SK-N-SH treated with all-trans-retinoic acid at 6 μM for 48 hours (cell line): Measurements from ENCODE around the gene TMEM9.
"Not testable (repeated sequence)": the region's sequence is repeated elsewhere in the genome, so short reads cannot be mapped to it uniquely, and the experiment has no call there.

ENCODE experiments used
- ATAC-seq: fragments of 200-7000 bp; cut with Tn5 transposase; 3 replicates; pipeline ENCODE4 v1.9.1; 2020; ENCODE audit warnings: mild to moderate bottlenecking, moderate library complexity
- BACH2 ChIP-seq: fragments of 250-450 bp; sonication (Bioruptor Pico); IDR thresholded peaks from 2 replicates; pipeline ENCODE4 v1.9.0; 2021; ENCODE audit warnings: mild to moderate bottlenecking, borderline replicate concordance
- CSDC2 ChIP-seq: fragments of 250-450 bp; sonication (Bioruptor Pico); IDR thresholded peaks from 2 replicates; pipeline ENCODE4 v1.5.0; 2020; ENCODE audit warnings: mild to moderate bottlenecking, moderate library complexity
- OSR1 ChIP-seq: fragments of 250-450 bp; sonication (Bioruptor Pico); IDR thresholded peaks from 2 replicates; pipeline ENCODE4 v1.8.0; 2022; ENCODE audit warnings: moderate library complexity, mild to moderate bottlenecking, inconsistent platforms
- PPARA ChIP-seq: fragments of 250-450 bp; sonication (Bioruptor Pico); IDR thresholded peaks from 2 replicates; pipeline ENCODE4 v1.5.0; 2020; ENCODE audit warnings: mild to moderate bottlenecking, borderline replicate concordance
- SNAI2 ChIP-seq: fragments of 250-450 bp; sonication (Bioruptor Pico); IDR thresholded peaks from 2 replicates; pipeline ENCODE4 v1.5.0; 2020; ENCODE audit warnings: mild to moderate bottlenecking, moderate library complexity
- TCF4 ChIP-seq: fragments of 250-450 bp; sonication (Bioruptor Pico); IDR thresholded peaks from 2 replicates; pipeline ENCODE4 v1.8.0; 2021; ENCODE audit warnings: mild to moderate bottlenecking, moderate library complexity, borderline replicate concordance
- ZFP30 ChIP-seq: fragments of 450-650 bp; formaldehyde crosslinking; IDR thresholded peaks from 2 replicates; pipeline ENCODE4 v1.5.0; 2022; ENCODE audit warnings: mild to moderate bottlenecking, moderate library complexity
- ZNF565 ChIP-seq: fragments of 450-650 bp; formaldehyde crosslinking; conservative IDR thresholded peaks from 2 replicates; pipeline ENCODE4 v1.5.0; 2020; ENCODE audit warnings: low read depth, mild to moderate bottlenecking, moderate library complexity
- ZNF8 ChIP-seq: fragments of 450-650 bp; formaldehyde crosslinking; IDR thresholded peaks from 2 replicates; pipeline ENCODE4 v1.5.0; 2020; ENCODE audit warnings: mild to moderate bottlenecking, moderate library complexity
- TF ChIP-seq, protein P1 (sequence below): fragments of 250-450 bp; sonication (Bioruptor Pico); IDR thresholded peaks from 2 replicates; pipeline ENCODE4 v1.5.1; 2021; ENCODE audit warnings: mild to moderate bottlenecking, moderate library complexity
- TF ChIP-seq, protein P2 (sequence below): fragments of 250-450 bp; sonication (Bioruptor Pico); IDR thresholded peaks from 2 replicates; pipeline ENCODE4 v1.5.0; 2020; ENCODE audit warnings: mild to moderate bottlenecking, moderate library complexity
- TF ChIP-seq, protein P3 (sequence below): fragments of 250-450 bp; sonication (Bioruptor Pico); IDR thresholded peaks from 2 replicates; pipeline ENCODE4 v1.5.1; 2020; ENCODE audit warnings: low read depth, mild to moderate bottlenecking, moderate library complexity
- TF ChIP-seq, protein P4 (sequence below): fragments of 250-450 bp; sonication (Bioruptor Pico); IDR thresholded peaks from 2 replicates; pipeline ENCODE4 v1.8.0; 2020; ENCODE audit warnings: mild to moderate bottlenecking, moderate library complexity, borderline replicate concordance

The TMEM9 gene

DNA sequence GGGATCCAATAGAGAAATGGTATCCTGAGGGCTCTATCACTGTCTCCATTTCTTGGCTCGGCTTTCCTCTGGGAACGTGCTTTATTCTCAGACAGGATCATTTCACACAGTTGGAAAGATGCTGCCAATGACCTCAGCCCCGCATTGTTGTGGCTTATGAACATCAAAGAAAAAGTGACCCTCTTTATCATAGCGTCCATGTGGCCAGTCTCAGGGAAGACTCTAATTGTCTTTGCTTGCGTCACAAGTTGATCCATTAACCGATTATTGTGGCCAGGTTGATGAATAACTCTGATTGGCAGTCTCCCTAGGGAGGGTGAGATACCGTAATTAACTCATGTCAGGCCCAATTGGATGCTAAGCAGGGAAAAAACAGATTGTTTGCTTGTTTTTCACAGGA is 10.4 kb upstream of the TMEM9 start:
- no peak for ATAC-seq
- TF ChIP-seq ZNF565 (CRISPR knock-in tag) (no peak), TCF4 (CRISPR knock-in tag) (peak; percentile 41; the same call in 1 of the 2 replicates)
- TF ChIP-seq, protein P1, sequence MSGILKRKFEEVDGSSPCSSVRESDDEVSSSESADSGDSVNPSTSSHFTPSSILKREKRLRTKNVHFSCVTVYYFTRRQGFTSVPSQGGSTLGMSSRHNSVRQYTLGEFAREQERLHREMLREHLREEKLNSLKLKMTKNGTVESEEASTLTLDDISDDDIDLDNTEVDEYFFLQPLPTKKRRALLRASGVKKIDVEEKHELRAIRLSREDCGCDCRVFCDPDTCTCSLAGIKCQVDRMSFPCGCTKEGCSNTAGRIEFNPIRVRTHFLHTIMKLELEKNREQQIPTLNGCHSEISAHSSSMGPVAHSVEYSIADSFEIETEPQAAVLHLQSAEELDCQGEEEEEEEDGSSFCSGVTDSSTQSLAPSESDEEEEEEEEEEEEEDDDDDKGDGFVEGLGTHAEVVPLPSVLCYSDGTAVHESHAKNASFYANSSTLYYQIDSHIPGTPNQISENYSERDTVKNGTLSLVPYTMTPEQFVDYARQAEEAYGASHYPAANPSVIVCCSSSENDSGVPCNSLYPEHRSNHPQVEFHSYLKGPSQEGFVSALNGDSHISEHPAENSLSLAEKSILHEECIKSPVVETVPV (CRISPR knock-in tag) = no peak
- TF ChIP-seq, protein P2, sequence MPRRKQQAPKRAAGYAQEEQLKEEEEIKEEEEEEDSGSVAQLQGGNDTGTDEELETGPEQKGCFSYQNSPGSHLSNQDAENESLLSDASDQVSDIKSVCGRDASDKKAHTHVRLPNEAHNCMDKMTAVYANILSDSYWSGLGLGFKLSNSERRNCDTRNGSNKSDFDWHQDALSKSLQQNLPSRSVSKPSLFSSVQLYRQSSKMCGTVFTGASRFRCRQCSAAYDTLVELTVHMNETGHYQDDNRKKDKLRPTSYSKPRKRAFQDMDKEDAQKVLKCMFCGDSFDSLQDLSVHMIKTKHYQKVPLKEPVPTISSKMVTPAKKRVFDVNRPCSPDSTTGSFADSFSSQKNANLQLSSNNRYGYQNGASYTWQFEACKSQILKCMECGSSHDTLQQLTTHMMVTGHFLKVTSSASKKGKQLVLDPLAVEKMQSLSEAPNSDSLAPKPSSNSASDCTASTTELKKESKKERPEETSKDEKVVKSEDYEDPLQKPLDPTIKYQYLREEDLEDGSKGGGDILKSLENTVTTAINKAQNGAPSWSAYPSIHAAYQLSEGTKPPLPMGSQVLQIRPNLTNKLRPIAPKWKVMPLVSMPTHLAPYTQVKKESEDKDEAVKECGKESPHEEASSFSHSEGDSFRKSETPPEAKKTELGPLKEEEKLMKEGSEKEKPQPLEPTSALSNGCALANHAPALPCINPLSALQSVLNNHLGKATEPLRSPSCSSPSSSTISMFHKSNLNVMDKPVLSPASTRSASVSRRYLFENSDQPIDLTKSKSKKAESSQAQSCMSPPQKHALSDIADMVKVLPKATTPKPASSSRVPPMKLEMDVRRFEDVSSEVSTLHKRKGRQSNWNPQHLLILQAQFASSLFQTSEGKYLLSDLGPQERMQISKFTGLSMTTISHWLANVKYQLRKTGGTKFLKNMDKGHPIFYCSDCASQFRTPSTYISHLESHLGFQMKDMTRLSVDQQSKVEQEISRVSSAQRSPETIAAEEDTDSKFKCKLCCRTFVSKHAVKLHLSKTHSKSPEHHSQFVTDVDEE (CRISPR knock-in tag) = 0 out of 2 replicates have a peak, but pooled peaks have one; percentile 42

DNA sequence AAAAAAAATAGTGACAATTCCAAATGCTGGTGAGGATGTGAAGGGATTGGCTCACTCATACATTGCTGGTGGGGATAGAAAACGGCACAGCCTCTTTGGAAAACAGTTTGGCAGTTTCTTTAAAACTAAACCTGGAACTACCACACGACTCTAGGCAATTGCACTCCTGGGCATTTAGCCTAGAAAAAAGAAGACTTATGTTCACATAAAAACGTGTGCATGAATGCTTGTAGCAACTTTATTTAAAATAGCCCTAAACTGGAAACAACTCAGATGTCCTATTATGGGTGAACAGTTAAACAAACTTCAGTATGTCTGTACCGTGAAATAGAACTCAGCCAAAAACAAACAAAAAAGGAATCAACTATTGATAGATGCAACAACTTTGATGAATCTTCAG is 9.4 kb upstream of the TMEM9 start:
- TF ChIP-seq ZFP30 (CRISPR knock-in tag) = no peak
- no peak for TF ChIP-seq ZNF8 (CRISPR knock-in tag)
- no peak for TF ChIP-seq SNAI2
- no peak for ATAC-seq

DNA sequence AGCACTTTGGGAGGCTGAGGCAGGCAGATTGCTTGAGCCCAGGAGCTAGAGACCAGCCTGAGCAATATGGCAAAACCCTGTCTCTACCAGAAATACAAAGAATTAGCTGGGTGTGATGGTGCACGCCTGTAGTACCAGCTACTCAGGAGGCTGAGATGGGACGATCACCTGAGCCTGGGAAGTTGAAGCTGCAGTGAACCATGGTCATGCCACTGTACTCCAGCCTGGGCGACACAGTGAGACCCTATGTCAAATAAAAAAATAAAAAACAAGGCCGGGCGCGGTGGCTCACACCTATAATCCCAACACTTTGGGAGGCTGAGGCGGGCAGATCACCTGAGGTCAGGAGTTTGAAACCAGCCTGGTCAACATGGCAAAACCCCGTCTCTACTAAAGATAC is 8.8 kb upstream of the TMEM9 start:
- not testable (repeated sequence) for ATAC-seq

DNA sequence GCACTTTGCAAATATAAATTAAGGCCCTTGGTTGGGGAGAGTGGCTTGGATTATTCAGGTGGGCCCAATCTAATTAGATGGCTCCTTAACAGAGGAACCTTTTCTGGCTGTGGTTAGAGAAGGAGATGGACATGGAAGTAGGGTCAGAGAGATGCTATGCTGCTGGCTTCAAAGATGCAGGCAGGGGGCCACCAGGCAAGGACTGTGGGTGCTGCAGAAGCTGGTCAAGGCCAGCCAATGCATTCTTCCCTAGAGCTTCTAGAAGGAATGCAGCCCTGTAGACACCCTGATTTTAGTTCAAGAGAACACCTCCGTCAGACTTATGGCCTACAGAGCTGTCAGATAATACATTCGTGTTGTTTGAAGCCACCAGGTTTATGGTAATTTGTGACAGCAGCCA is 3.7 kb upstream of the TMEM9 start:
- ATAC-seq = no peak
- TF ChIP-seq, protein P3, sequence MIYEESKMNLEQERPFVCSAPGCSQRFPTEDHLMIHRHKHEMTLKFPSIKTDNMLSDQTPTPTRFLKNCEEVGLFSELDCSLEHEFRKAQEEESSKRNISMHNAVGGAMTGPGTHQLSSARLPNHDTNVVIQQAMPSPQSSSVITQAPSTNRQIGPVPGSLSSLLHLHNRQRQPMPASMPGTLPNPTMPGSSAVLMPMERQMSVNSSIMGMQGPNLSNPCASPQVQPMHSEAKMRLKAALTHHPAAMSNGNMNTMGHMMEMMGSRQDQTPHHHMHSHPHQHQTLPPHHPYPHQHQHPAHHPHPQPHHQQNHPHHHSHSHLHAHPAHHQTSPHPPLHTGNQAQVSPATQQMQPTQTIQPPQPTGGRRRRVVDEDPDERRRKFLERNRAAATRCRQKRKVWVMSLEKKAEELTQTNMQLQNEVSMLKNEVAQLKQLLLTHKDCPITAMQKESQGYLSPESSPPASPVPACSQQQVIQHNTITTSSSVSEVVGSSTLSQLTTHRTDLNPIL (CRISPR knock-in tag) = no peak
- TF ChIP-seq, protein P1 (CRISPR knock-in tag) = no peak
- TF ChIP-seq, protein P4, sequence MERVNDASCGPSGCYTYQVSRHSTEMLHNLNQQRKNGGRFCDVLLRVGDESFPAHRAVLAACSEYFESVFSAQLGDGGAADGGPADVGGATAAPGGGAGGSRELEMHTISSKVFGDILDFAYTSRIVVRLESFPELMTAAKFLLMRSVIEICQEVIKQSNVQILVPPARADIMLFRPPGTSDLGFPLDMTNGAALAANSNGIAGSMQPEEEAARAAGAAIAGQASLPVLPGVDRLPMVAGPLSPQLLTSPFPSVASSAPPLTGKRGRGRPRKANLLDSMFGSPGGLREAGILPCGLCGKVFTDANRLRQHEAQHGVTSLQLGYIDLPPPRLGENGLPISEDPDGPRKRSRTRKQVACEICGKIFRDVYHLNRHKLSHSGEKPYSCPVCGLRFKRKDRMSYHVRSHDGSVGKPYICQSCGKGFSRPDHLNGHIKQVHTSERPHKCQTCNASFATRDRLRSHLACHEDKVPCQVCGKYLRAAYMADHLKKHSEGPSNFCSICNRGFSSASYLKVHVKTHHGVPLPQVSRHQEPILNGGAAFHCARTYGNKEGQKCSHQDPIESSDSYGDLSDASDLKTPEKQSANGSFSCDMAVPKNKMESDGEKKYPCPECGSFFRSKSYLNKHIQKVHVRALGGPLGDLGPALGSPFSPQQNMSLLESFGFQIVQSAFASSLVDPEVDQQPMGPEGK (CRISPR knock-in tag) = no peak
- TF ChIP-seq ZNF8 (CRISPR knock-in tag) (no peak), OSR1 (no peak), ZNF565 (CRISPR knock-in tag) (no peak), PPARA (CRISPR knock-in tag) (no peak), ZFP30 (CRISPR knock-in tag) (no peak), CSDC2 (CRISPR knock-in tag) (no peak)
- TF ChIP-seq, protein P2 (CRISPR knock-in tag) = no peak

DNA sequence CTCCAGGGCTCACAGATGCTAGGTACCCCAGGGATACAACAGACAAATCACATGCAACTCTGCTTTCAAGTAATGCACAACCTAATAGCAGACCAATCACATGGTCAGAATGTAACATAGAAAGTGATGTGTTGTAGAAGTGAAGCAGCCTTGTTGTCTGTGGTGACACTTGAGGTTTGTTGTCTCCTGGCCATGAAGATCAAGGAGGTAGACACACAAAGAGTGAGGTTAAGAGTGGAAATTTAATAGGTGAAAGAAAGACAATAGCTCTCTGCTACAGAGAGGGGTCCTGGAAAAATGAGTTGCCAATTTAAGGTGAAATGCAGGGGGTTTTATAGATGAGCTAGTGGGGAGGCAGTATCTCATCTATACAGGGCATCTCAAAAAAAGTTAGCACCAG is 2.5 kb upstream of the TMEM9 start:
- ATAC-seq = no peak
- TF ChIP-seq, protein P2 (CRISPR knock-in tag) = no peak
- TF ChIP-seq BACH2 (CRISPR knock-in tag) = no peak
